H9 (cell line): ENCODE results near the gene CHRNA9. TPM values are rescaled to one million over a fixed set of nuclear protein-coding genes. Genes with fewer than 3 reads are reported as not detected.

Experiments
- DNase-seq: peaks from one replicate; pipeline ENCODE4 v3.0.0-alpha.2; 2017
- H2AFZ ChIP-seq: one replicate; pipeline ENCODE4 v1.6.1; 2013; ENCODE audit warnings: mild to moderate bottlenecking, low read length, control low read depth, moderate library complexity
- H2AK5ac ChIP-seq: 2 replicates; pipeline ENCODE4 v1.6.1; 2013; ENCODE audit warnings: low read length, control low read depth, mixed read lengths; ENCODE audit not compliant: insufficient read length
- H2BK120ac ChIP-seq: one replicate; pipeline ENCODE4 v1.6.1; 2013; ENCODE audit warnings: low read depth, mild to moderate bottlenecking, low read length, control low read depth, inconsistent platforms; ENCODE audit not compliant: poor library complexity, severe bottlenecking
- H2BK12ac ChIP-seq: 2 replicates; pipeline ENCODE4 v1.6.1; 2013; ENCODE audit warnings: low read length, control low read depth, mixed read lengths, low read depth; ENCODE audit not compliant: insufficient read length
- H2BK15ac ChIP-seq: 2 replicates; pipeline ENCODE4 v1.6.1; 2013; ENCODE audit warnings: low read depth, low read length, control low read depth
- H2BK20ac ChIP-seq: one replicate; pipeline ENCODE4 v1.6.1; 2013; ENCODE audit warnings: low read depth, mild to moderate bottlenecking, low read length, control low read depth, inconsistent platforms; ENCODE audit not compliant: poor library complexity, severe bottlenecking
- H2BK5ac ChIP-seq: 2 replicates; pipeline ENCODE4 v1.6.1; 2013; ENCODE audit warnings: low read length, control low read depth, mixed read lengths; ENCODE audit not compliant: insufficient read length
- H3K14ac ChIP-seq: 2 replicates; pipeline ENCODE4 v1.6.1; 2013; ENCODE audit warnings: low read length, control low read depth; ENCODE audit not compliant: insufficient read depth
- H3K18ac ChIP-seq: 2 replicates; pipeline ENCODE4 v1.6.1; 2013; ENCODE audit warnings: low read depth, mild to moderate bottlenecking, mixed read lengths, low read length, control low read depth; ENCODE audit not compliant: insufficient read length
- H3K23ac ChIP-seq: 2 replicates; pipeline ENCODE4 v1.6.1; 2013; ENCODE audit warnings: low read length, control low read depth, mixed read lengths, low read depth; ENCODE audit not compliant: insufficient read length
- H3K23me2 ChIP-seq: 2 replicates; pipeline ENCODE4 v1.6.1; 2013; ENCODE audit warnings: low read depth, mild to moderate bottlenecking, mixed read lengths, low read length, control low read depth; ENCODE audit not compliant: insufficient read length, poor library complexity, severe bottlenecking
- H3K27ac ChIP-seq: 2 replicates; pipeline ENCODE4 v1.5.1; 2013; ENCODE audit warnings: low read length, control low read depth, mixed read lengths, low read depth; ENCODE audit not compliant: insufficient read length
- H3K27me3 ChIP-seq: 2 replicates; pipeline ENCODE4 v1.6.1; 2013; ENCODE audit warnings: low read length, control low read depth, inconsistent platforms; ENCODE audit not compliant: insufficient read depth
- H3K4ac ChIP-seq: 2 replicates; pipeline ENCODE4 v1.6.1; 2013; ENCODE audit warnings: low read depth, mild to moderate bottlenecking, control low read depth, inconsistent platforms, low read length, moderate library complexity
- H3K4me1 ChIP-seq: 2 replicates; pipeline ENCODE4 v1.6.1; 2013; ENCODE audit warnings: low read length, control low read depth, inconsistent platforms; ENCODE audit not compliant: insufficient read depth
- H3K4me2 ChIP-seq: 2 replicates; pipeline ENCODE4 v1.6.1; 2013; ENCODE audit warnings: low read length, control low read depth, mixed read lengths; ENCODE audit not compliant: insufficient read length, insufficient read depth
- H3K56ac ChIP-seq: 2 replicates; pipeline ENCODE4 v1.6.1; 2013; ENCODE audit warnings: low read depth, mild to moderate bottlenecking, mixed read lengths, low read length, control low read depth; ENCODE audit not compliant: insufficient read length
- H3K79me1 ChIP-seq: 2 replicates; pipeline ENCODE4 v1.6.1; 2013; ENCODE audit warnings: low read depth, mild to moderate bottlenecking, moderate library complexity, low read length, control low read depth, inconsistent platforms; ENCODE audit not compliant: insufficient read depth, poor library complexity, severe bottlenecking
- H3K79me2 ChIP-seq: 2 replicates; pipeline ENCODE4 v1.6.1; 2013; ENCODE audit warnings: low read length, control low read depth, inconsistent platforms; ENCODE audit not compliant: insufficient read depth
- H3K9ac ChIP-seq: 2 replicates; pipeline ENCODE4 v1.6.1; 2013; ENCODE audit warnings: low read length, control low read depth, mixed read lengths; ENCODE audit not compliant: insufficient read length; ENCODE audit errors: extremely low read depth
- H3K9me3 ChIP-seq: one replicate; pipeline ENCODE4 v1.6.1; 2013; ENCODE audit warnings: low read depth, low read length, inconsistent platforms; ENCODE audit not compliant: control insufficient read depth
- H3T11ph ChIP-seq: one replicate; pipeline ENCODE4 v1.6.1; 2013; ENCODE audit warnings: mild to moderate bottlenecking, low read length, control low read depth, inconsistent platforms
- H4K20me1 ChIP-seq: one replicate; pipeline ENCODE4 v1.6.1; 2013; ENCODE audit not compliant: control insufficient read depth, insufficient read length, insufficient read depth
- H4K5ac ChIP-seq: 2 replicates; pipeline ENCODE4 v1.6.1; 2013; ENCODE audit warnings: low read depth, mild to moderate bottlenecking, mixed read lengths, low read length, control low read depth; ENCODE audit not compliant: insufficient read length
- H4K8ac ChIP-seq: replicated peaks from 2 replicates; pipeline ENCODE4 v1.6.1; 2013; ENCODE audit warnings: low read length, control low read depth, mixed read lengths, low read depth; ENCODE audit not compliant: insufficient read length
- H4K91ac ChIP-seq: 2 replicates; pipeline ENCODE4 v1.6.1; 2013; ENCODE audit warnings: low read depth, mild to moderate bottlenecking, moderate library complexity, mixed read lengths, low read length, control low read depth; ENCODE audit not compliant: insufficient read length
- H3K27ac Mint-ChIP-seq, 3 experiments: 2 replicates in 2 of 3; 3 replicates in 1 of 3; pipeline ENCODE4 v1.8.0; 2020 to 2021; ENCODE audit warnings: mixed read lengths in 3 of 3, mild to moderate bottlenecking in 1 of 3, moderate library complexity in 1 of 3
- H3K27me3 Mint-ChIP-seq: 2 replicates; pipeline ENCODE4 v1.8.0; 2021; ENCODE audit warnings: low read depth, mild to moderate bottlenecking, moderate library complexity, mixed read lengths
- H3K36me3 Mint-ChIP-seq, 3 experiments: 2 replicates in 2 of 3; 3 replicates in 1 of 3; pipeline ENCODE4 v1.8.0; 2020 to 2021; ENCODE audit warnings: low read depth in 3 of 3, mixed read lengths in 3 of 3; ENCODE audit not compliant: insufficient read depth in 1 of 3
- H3K4me1 Mint-ChIP-seq, 2 experiments: 2 replicates each; pipeline ENCODE4 v1.8.0; 2020; ENCODE audit warnings: mixed read lengths in 2 of 2
- H3K4me3 Mint-ChIP-seq, 2 experiments: 2 replicates in 1 of 2; 3 replicates in 1 of 2; pipeline ENCODE4 v1.8.0; 2020 to 2021; ENCODE audit warnings: mild to moderate bottlenecking in 2 of 2, mixed read lengths in 2 of 2, moderate library complexity in 1 of 2
- H3K9me3 Mint-ChIP-seq, 2 experiments: 2 replicates in 1 of 2; 3 replicates in 1 of 2; pipeline ENCODE4 v1.8.0; 2020; ENCODE audit warnings: mild to moderate bottlenecking in 2 of 2, mixed read lengths in 2 of 2, moderate library complexity in 1 of 2
- WGBS: extraction: QIAGEN DNeasy Blood & Tissue Kit; methylation state at CpG from one replicate; pipeline ENCODE4 v1.1.7; 2013; ENCODE audit warnings: missing lambda C conversion rate, low lambda C conversion rate, mixed read lengths; ENCODE audit not compliant: insufficient read length; ENCODE audit errors: extremely low coverage; 5-methylcytosine and 5-hydroxymethylcytosine counted together
- total RNA-seq: library from RNA; stranded (reverse); gene quantifications from 2 replicates; pipeline ENCODE4 v1.2.1, GENCODE V29; 2021
- TF ChIP-seq, protein P1 (sequence below): fragments of 200-600 bp; sonication (generic); conservative IDR thresholded peaks from 3 replicates; pipeline ENCODE4 v1.8.0; 2021; ENCODE audit warnings: antibody characterized with exemption, mild to moderate bottlenecking

Gene CHRNA9
- total RNA-seq, 1 experiment from 2014 or later, result 1.2 TPM

DNA sequence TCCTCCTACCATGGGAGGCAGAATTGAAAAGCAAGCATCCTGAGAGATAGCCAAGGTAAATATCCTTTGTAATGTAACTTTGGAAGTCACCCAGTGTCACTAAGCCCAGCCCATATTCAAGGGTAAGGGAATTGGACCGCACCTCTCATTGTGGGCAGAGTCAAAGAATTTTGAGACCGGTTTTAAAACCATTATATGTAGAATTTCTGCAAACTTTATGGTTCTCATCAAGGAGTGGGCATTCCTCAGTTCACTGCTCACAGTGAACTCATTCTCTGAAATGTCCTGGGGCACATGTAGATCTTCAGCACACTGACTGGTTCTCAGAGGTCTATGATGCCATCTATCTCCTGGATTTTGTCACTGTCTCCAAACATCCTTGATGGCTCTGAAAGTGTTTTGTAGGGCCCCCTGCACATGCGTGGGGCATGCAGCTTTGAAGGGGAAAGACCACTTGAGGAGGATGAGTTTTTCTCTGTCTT lies 35.3 kb upstream of the CHRNA9 start:
- no peak overlapping the region for H3K9ac ChIP-seq
- H3K9me3 ChIP-seq, result peaks cover 13% of the 10 kb centered on the region
- no peaks in the 10 kb centered on the region for H3K4me1 ChIP-seq
- no peak overlapping the region for H3K14ac ChIP-seq
- H3K27ac ChIP-seq, result no peak overlapping the region
- H4K20me1 ChIP-seq, result no peaks in the 10 kb centered on the region
- no peak overlapping the region for H2BK120ac ChIP-seq
- no peak overlapping the region for H3T11ph ChIP-seq
- H3K79me1 ChIP-seq, result no peaks in the 10 kb centered on the region
- no peak overlapping the region for H3K23ac ChIP-seq
- H3K56ac ChIP-seq, result no peak overlapping the region
- H3K18ac ChIP-seq, result no peak overlapping the region
- H2AK5ac ChIP-seq, result no peak overlapping the region
- H3K36me3 Mint-ChIP-seq, result peaks cover 5 to 10% (median 6%) of the 10 kb centered on the region in 3 experiments
- H3K4me2 ChIP-seq, result no peak overlapping the region
- H3K4ac ChIP-seq, result no peak overlapping the region
- H4K91ac ChIP-seq, result no peak overlapping the region
- no peak overlapping the region for H2AFZ ChIP-seq
- H3K79me2 ChIP-seq, result no peaks in the 10 kb centered on the region
- peaks cover 6 to 7% of the 10 kb centered on the region in 2 experiments; a peak in 3 of 4 replicates for H3K4me1 Mint-ChIP-seq
- no peak overlapping the region for H2BK12ac ChIP-seq
- H3K9me3 Mint-ChIP-seq, result peaks cover 9 to 15% of the 10 kb centered on the region in 2 experiments
- H4K8ac ChIP-seq, result no peak overlapping the region
- no peak overlapping the region for H4K5ac ChIP-seq
- no CpG with 5 or more reads among the region's 3 CpGs for WGBS
- TF ChIP-seq, protein P1, sequence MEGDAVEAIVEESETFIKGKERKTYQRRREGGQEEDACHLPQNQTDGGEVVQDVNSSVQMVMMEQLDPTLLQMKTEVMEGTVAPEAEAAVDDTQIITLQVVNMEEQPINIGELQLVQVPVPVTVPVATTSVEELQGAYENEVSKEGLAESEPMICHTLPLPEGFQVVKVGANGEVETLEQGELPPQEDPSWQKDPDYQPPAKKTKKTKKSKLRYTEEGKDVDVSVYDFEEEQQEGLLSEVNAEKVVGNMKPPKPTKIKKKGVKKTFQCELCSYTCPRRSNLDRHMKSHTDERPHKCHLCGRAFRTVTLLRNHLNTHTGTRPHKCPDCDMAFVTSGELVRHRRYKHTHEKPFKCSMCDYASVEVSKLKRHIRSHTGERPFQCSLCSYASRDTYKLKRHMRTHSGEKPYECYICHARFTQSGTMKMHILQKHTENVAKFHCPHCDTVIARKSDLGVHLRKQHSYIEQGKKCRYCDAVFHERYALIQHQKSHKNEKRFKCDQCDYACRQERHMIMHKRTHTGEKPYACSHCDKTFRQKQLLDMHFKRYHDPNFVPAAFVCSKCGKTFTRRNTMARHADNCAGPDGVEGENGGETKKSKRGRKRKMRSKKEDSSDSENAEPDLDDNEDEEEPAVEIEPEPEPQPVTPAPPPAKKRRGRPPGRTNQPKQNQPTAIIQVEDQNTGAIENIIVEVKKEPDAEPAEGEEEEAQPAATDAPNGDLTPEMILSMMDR, result no peak
- H3K27me3 Mint-ChIP-seq, result no peaks in the 10 kb centered on the region; the same call in 1 of the 2 replicates
- H2BK20ac ChIP-seq, result no peak overlapping the region
- no peaks in the 10 kb centered on the region for H3K23me2 ChIP-seq
- H3K27ac Mint-ChIP-seq, result no peak overlapping the region
- DNase-seq, result no peak
- no peak overlapping the region for H2BK15ac ChIP-seq
- no peaks in the 10 kb centered on the region for H3K27me3 ChIP-seq
- no peak overlapping the region for H3K4me3 Mint-ChIP-seq
- no peak overlapping the region for H2BK5ac ChIP-seq
